GM15510 (cell line): Measurements from ENCODE around the gene PIEZO1.

ENCODE experiments used
- POLR2A ChIP-seq: IDR thresholded peaks from 3 replicates; pipeline ENCODE4 v1.6.1; 2011; ENCODE audit warnings: borderline replicate concordance; ENCODE audit not compliant: insufficient read length; ENCODE audit errors: extremely low read depth

Gene PIEZO1

GRCh38 chr16:88700636-88701482, 84.2 kb downstream of the PIEZO1 start:
- peak; percentile 42 for TF ChIP-seq POLR2A

GRCh38 chr16:88700322-88700635, 84.7 kb downstream of the PIEZO1 start:
- TF ChIP-seq POLR2A = no peak

GRCh38 chr16:88699180-88699579, 85.8 kb downstream of the PIEZO1 start:
- no peak for TF ChIP-seq POLR2A

- no peak for TF ChIP-seq POLR2A
Measured at GRCh38 chr16:88698646-88699045, 86.4 kb downstream of the PIEZO1 start.

- TF ChIP-seq POLR2A = no peak
Measured at GRCh38 chr16:88697831-88698615, 87.0 kb downstream of the PIEZO1 start.

GRCh38 chr16:88697116-88697830, 87.7 kb downstream of the PIEZO1 start:
- TF ChIP-seq POLR2A = no peak

GRCh38 chr16:88696441-88696840, 88.6 kb downstream of the PIEZO1 start:
- TF ChIP-seq POLR2A = no peak

GRCh38 chr16:88695753-88696152, 89.3 kb downstream of the PIEZO1 start:
- no peak for TF ChIP-seq POLR2A

- no peak for TF ChIP-seq POLR2A
Measured at GRCh38 chr16:88695218-88695617, 89.8 kb downstream of the PIEZO1 start.

- no peak for TF ChIP-seq POLR2A
Measured at GRCh38 chr16:88694221-88695087, 90.6 kb downstream of the PIEZO1 start.

GRCh38 chr16:88693420-88694177, 91.4 kb downstream of the PIEZO1 start:
- TF ChIP-seq POLR2A = no peak

GRCh38 chr16:88692861-88693260, 92.2 kb downstream of the PIEZO1 start:
- no peak for TF ChIP-seq POLR2A

GRCh38 chr16:88691924-88692560, 93.0 kb downstream of the PIEZO1 start:
- TF ChIP-seq POLR2A = no peak
